Vagina (tissue), 2 donors: ENCODE measurements around the gene IGF1.

ENCODE experiments used
- CTCF ChIP-seq, 3 experiments: fragments of 450-650 bp in 2 of 3; fragments of 200-600 bp in 1 of 3; sonication (generic) in 1 of 3; IDR thresholded peaks; one replicate each; pipeline ENCODE4 v1.5.1; 2017 to 2019; ENCODE audit warnings: antibody characterized with exemption in 3 of 3, mild to moderate bottlenecking in 2 of 3, moderate library complexity in 2 of 3
- POLR2A ChIP-seq, 2 donors: fragments of 450-650 bp; IDR thresholded peaks; one replicate each; pipeline ENCODE4 v1.6.1; 2017; ENCODE audit warnings: antibody characterized with exemption in 2 of 2, mild to moderate bottlenecking in 2 of 2, moderate library complexity in 2 of 2

DNA sequence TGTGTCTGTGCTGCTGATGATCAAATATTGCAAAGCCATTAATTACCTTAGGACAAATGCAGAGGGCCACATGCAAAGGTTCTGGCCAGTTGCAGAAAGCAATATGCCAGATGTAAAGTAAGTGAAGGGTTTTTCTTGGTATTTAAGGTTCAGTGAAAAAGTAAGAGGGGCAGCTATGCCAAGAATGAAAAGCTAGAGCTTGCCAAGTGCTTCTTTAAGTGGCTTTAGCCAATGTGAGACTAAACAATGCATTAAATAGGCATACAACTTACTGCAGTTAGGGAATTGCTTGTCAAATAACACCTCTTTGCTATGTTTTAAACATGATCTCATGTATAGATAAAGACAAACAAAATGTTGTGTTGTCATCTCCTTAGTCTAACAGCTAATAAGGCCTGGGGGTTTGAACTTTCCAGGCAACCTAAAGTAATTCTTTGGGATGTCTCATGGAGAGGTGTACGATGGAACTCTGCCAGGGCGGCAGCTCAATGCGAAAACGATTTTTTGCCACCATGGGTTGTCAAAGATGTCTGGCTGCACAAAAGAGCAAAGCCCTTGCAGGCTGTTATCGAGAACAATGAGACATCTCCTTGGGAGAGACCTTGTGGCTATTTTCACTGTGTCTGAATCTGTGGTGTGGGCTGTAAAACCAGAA lies 12.0 kb downstream of the IGF1 start:
- TF ChIP-seq POLR2A (IDR thresholded peaks at IDR 0.05) (no peak), CTCF (IDR thresholded peaks at IDR 0.05) (no peak)
